ENCODE data around the gene TEC. TPM values are rescaled to one million over a fixed set of nuclear protein-coding genes. Genes with fewer than 3 reads are reported as not detected.
"Not testable (repeated sequence)": the region's sequence is repeated elsewhere in the genome, so short reads cannot be mapped to it uniquely, and the experiment has no call there.

The TEC gene
- total and polyA plus RNA-seq, 7 experiments from 2014 or later = 0.91 to 5.8 (median 2.5) TPM

DNA sequence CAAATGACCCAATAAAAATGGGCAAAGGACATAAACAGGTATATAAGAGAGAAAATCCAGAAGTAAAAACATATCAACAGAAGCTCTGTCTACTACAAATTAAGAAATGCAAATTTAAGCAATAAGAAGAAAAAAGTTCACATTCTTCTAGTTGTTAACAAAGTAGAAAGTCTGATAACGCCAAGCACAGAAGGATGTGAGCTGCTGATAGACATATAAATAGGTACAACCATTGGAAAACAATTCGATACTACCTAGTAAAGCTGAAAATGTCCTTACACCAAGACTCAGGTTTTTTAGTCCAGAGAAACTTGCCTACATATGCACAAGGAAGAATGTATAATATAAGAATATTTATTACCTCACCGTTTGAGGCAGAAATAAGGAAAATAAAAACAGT, 35.9 kb upstream of the TEC start:
- no peaks in the 10 kb centered on the region for H3K9me3 ChIP-seq (ENCODE audit: control insufficient read depth in 2 of 3, low read length in 3 of 3)
- ATAC-seq (no peak), DNase-seq (no peak)
- H3K27ac ChIP-seq (ENCODE audit: low read depth, low read length) = no peak overlapping the region
- H3K27me3 Mint-ChIP-seq = peaks cover 4 to 26% (median 15%) of the 10 kb centered on the region in 5 donors
- ChIA-PET POLR2A (no interaction called here), CTCF (no interaction called here)
- H3K27me3 ChIP-seq (ENCODE audit: control insufficient read depth in 2 of 2, insufficient read depth in 2 of 2, low read length in 2 of 2) = no peaks in the 10 kb centered on the region
- no peaks in the 10 kb centered on the region for H3K4me1 Mint-ChIP-seq
- no peaks in the 10 kb centered on the region for H3K36me3 Mint-ChIP-seq
- no peaks in the 10 kb centered on the region for H3K36me3 ChIP-seq (ENCODE audit: control insufficient read depth in 2 of 3, insufficient read depth in 3 of 3, low read length in 3 of 3)
- H3K4me3 Mint-ChIP-seq = no peak overlapping the region
- intact Hi-C loops (cut with micrococcal nuclease) = no loop called here
- no peaks in the 10 kb centered on the region for H3K4me1 ChIP-seq (ENCODE audit: control insufficient read depth in 2 of 2, insufficient read depth in 2 of 2, low read length in 2 of 2)
- H3K9me3 Mint-ChIP-seq = peaks cover 0 to 2% (median 0%) of the 10 kb centered on the region in 11 donors
- no peak overlapping the region for H3K4me3 ChIP-seq (ENCODE audit: low read length)
- H3K27ac Mint-ChIP-seq = no peak overlapping the region

DNA sequence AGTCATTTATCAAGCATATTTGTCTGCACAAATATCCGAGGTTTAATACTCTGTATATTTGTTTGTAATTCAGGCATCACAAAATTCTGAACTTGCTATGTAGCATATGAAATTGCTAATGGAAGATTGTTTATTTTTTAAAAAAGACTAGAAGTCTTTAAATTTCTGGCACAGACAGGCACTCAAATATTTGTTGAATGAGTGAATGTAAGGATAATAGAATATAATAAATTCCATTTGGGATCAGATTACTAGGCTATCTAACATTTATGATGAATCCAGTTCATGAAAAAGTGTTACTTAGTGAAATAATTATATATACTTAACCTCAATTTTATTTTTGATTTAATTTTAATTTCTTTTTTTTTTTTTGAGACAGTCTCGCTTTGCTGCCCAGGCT, 30.4 kb upstream of the TEC start:
- ATAC-seq = no peak
- Histone ChIP-seq H3K27ac (ENCODE audit: low read depth, low read length) (no peak overlapping the region), H3K4me3 (ENCODE audit: low read length) (no peak overlapping the region), H3K9me3 (ENCODE audit: control insufficient read depth in 2 of 3, low read length in 3 of 3) (no peaks in the 10 kb centered on the region), H3K4me1 (ENCODE audit: control insufficient read depth in 2 of 2, insufficient read depth in 2 of 2, low read length in 2 of 2) (peaks cover 0 to 7% of the 10 kb centered on the region in 2 donors), H3K36me3 (ENCODE audit: control insufficient read depth in 2 of 3, insufficient read depth in 3 of 3, low read length in 3 of 3) (no peaks in the 10 kb centered on the region), H3K27me3 (ENCODE audit: control insufficient read depth in 2 of 2, insufficient read depth in 2 of 2, low read length in 2 of 2) (no peaks in the 10 kb centered on the region)
- H3K27ac Mint-ChIP-seq = no peak overlapping the region
- ChIA-PET CTCF (no interaction called here), POLR2A (interaction anchor here (0.8 kb wide), 1 partner anchor 13 kb away, joined by 4 read pairs; no protein-coding TSS in a partner anchor)
- H3K4me3 Mint-ChIP-seq = no peak overlapping the region
- peaks cover 0 to 9% (median 0%) of the 10 kb centered on the region in 7 donors for H3K4me1 Mint-ChIP-seq
- H3K36me3 Mint-ChIP-seq = no peaks in the 10 kb centered on the region
- peaks cover 4 to 15% (median 10%) of the 10 kb centered on the region in 5 donors for H3K27me3 Mint-ChIP-seq
- peaks cover 0 to 2% (median 0%) of the 10 kb centered on the region in 11 donors for H3K9me3 Mint-ChIP-seq
- intact Hi-C loops (cut with micrococcal nuclease) = no loop called here
- DNase-seq = no peak

DNA sequence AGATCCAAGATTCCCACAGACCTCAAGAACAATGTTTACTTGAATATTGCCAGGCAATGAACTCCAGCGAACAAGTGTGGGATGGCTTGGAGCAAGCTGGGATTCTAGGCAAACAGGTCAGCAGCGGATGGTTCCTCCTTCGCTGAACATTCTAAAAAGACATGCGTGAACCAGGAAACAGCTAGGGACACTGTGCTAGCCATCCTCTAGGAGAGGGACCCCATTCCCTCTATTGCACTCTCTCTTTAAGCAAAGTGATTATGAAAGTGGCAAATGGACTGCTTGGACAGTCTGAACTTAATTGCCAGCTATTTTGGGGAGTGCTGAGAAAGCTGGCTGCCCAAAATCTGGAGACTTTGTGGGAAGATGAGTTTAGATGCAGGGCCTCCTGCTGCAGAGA, 29.9 kb upstream of the TEC start:
- peaks cover 0 to 9% (median 0%) of the 10 kb centered on the region in 7 donors for H3K4me1 Mint-ChIP-seq
- no peak overlapping the region for H3K4me3 ChIP-seq (ENCODE audit: low read length)
- peaks cover 0 to 7% of the 10 kb centered on the region in 2 donors for H3K4me1 ChIP-seq (ENCODE audit: control insufficient read depth in 2 of 2, insufficient read depth in 2 of 2, low read length in 2 of 2)
- no peaks in the 10 kb centered on the region for H3K27me3 ChIP-seq (ENCODE audit: control insufficient read depth in 2 of 2, insufficient read depth in 2 of 2, low read length in 2 of 2)
- H3K27me3 Mint-ChIP-seq = peaks cover 4 to 15% (median 7%) of the 10 kb centered on the region in 5 donors
- CTCF ChIA-PET = interaction anchor here (0.7 kb wide), 1 partner anchor 21 kb away, joined by 3 read pairs; no protein-coding TSS in a partner anchor
- H3K9me3 ChIP-seq (ENCODE audit: control insufficient read depth in 2 of 3, low read length in 3 of 3) = no peaks in the 10 kb centered on the region
- no peak overlapping the region for H3K4me3 Mint-ChIP-seq
- no peak overlapping the region for H3K27ac ChIP-seq (ENCODE audit: low read depth, low read length)
- H3K36me3 Mint-ChIP-seq = no peaks in the 10 kb centered on the region
- ATAC-seq = no peak
- H3K36me3 ChIP-seq (ENCODE audit: control insufficient read depth in 2 of 3, insufficient read depth in 3 of 3, low read length in 3 of 3) = no peaks in the 10 kb centered on the region
- H3K9me3 Mint-ChIP-seq = peaks cover 0 to 2% (median 0%) of the 10 kb centered on the region in 11 donors
- DNase-seq = no peak
- POLR2A ChIA-PET = no interaction called here
- H3K27ac Mint-ChIP-seq = no peak overlapping the region
- intact Hi-C loops (cut with micrococcal nuclease) = no loop called here

DNA sequence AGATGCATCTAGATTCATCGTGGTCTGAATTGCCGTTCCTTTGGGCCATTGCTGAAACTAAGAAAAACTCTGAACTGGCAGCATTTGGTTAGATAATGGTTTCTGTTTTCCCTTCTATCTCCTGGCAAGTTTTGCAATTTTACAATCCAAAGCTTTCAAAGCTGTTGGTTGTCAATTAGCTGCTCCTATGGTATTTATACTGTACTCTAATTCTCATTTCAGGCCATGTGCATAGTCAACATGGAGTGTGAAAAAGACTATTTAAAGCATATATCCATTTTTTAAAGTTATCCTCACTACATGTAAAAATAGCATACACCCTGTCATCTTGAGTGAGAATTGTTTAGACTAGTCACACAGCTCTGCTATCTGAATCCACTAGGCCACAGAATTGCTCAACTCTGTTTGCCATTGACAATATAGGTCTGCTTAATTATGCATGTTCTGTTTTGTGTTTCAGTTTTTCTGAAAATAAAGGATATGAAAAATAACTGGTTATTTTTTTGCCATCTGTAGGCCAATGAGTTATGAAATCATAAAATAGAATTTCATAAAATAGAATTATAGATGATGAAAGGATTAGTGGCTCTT, 27.7 kb upstream of the TEC start:
- Histone ChIP-seq H3K27me3 (ENCODE audit: control insufficient read depth in 2 of 2, insufficient read depth in 2 of 2, low read length in 2 of 2) (no peaks in the 10 kb centered on the region), H3K36me3 (ENCODE audit: control insufficient read depth in 2 of 3, insufficient read depth in 3 of 3, low read length in 3 of 3) (no peaks in the 10 kb centered on the region), H3K4me3 (ENCODE audit: low read length) (no peak overlapping the region), H3K4me1 (ENCODE audit: control insufficient read depth in 2 of 2, insufficient read depth in 2 of 2, low read length in 2 of 2) (peaks cover 0 to 7% of the 10 kb centered on the region in 2 donors), H3K27ac (ENCODE audit: low read depth, low read length) (no peak overlapping the region), H3K9me3 (ENCODE audit: control insufficient read depth in 2 of 3, low read length in 3 of 3) (no peaks in the 10 kb centered on the region)
- DNase-seq (no peak), ATAC-seq (no peak)
- Mint-ChIP-seq H3K9me3 (peaks cover 0 to 2% (median 0%) of the 10 kb centered on the region in 11 donors), H3K4me1 (peaks cover 0 to 9% (median 0%) of the 10 kb centered on the region in 7 donors), H3K36me3 (no peaks in the 10 kb centered on the region), H3K27ac (no peak overlapping the region), H3K27me3 (peaks cover 4 to 9% (median 4%) of the 10 kb centered on the region in 5 donors), H3K4me3 (no peak overlapping the region)
- CTCF ChIA-PET = no interaction called here
- POLR2A ChIA-PET = no interaction called here
- intact Hi-C loops (cut with micrococcal nuclease) = no loop called here

DNA sequence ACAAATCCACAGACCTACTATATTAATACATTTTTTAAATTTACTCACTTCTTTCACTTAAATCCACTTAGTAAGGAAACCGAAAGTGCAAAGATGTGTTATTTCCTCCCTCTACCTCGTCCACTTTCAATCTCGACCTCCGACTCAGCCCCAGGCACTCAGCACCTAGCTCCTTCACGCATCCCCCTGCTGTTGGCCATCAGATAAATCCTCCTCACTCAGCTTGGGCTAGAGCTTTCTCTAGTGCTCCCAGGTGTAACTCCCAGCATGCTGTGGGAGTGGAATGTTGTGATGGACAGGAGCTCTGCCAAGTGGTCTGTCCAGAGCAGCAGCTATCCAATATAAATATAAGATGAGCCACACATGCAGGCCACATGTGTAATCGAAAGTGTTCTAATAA, 26.7 kb upstream of the TEC start:
- Histone ChIP-seq H3K4me1 (ENCODE audit: control insufficient read depth in 2 of 2, insufficient read depth in 2 of 2, low read length in 2 of 2) (peaks cover 0 to 7% of the 10 kb centered on the region in 2 donors), H3K36me3 (ENCODE audit: control insufficient read depth in 2 of 3, insufficient read depth in 3 of 3, low read length in 3 of 3) (no peaks in the 10 kb centered on the region), H3K4me3 (ENCODE audit: low read length) (no peak overlapping the region), H3K27me3 (ENCODE audit: control insufficient read depth in 2 of 2, insufficient read depth in 2 of 2, low read length in 2 of 2) (no peaks in the 10 kb centered on the region), H3K27ac (ENCODE audit: low read depth, low read length) (no peak overlapping the region), H3K9me3 (ENCODE audit: control insufficient read depth in 2 of 3, low read length in 3 of 3) (no peaks in the 10 kb centered on the region)
- no peak for DNase-seq
- peaks cover 0 to 9% (median 0%) of the 10 kb centered on the region in 7 donors for H3K4me1 Mint-ChIP-seq
- H3K27ac Mint-ChIP-seq = peak overlapping the region in 1 of 9 donors; percentile 12
- ChIA-PET CTCF (no interaction called here), POLR2A (no interaction called here)
- peak; percentile 52 for ATAC-seq
- H3K9me3 Mint-ChIP-seq = peaks cover 0 to 2% (median 0%) of the 10 kb centered on the region in 11 donors
- intact Hi-C loops (cut with micrococcal nuclease) = no loop called here
- H3K4me3 Mint-ChIP-seq = no peak overlapping the region
- H3K36me3 Mint-ChIP-seq = no peaks in the 10 kb centered on the region
- H3K27me3 Mint-ChIP-seq = peaks cover 0 to 7% (median 0%) of the 10 kb centered on the region in 5 donors

DNA sequence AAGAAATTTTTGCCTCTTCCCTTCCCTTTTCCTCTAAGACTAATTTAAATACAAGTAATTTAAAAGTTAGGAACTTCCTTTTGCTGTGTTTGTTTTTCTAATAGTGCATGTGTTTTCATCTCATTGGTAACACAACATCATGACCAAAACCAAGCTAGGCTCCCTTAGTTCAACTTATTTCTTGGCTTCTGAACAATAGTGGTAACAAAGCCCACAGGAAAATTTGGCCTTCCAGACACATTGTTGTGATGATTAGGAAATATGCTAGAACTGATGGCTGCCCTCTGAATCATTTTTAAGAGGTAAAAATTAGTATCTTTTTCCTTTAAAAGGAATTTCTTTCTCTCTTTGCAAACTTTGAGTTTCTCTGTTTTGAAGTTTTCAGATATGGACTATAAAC, 25.5 kb upstream of the TEC start:
- POLR2A ChIA-PET = no interaction called here

DNA sequence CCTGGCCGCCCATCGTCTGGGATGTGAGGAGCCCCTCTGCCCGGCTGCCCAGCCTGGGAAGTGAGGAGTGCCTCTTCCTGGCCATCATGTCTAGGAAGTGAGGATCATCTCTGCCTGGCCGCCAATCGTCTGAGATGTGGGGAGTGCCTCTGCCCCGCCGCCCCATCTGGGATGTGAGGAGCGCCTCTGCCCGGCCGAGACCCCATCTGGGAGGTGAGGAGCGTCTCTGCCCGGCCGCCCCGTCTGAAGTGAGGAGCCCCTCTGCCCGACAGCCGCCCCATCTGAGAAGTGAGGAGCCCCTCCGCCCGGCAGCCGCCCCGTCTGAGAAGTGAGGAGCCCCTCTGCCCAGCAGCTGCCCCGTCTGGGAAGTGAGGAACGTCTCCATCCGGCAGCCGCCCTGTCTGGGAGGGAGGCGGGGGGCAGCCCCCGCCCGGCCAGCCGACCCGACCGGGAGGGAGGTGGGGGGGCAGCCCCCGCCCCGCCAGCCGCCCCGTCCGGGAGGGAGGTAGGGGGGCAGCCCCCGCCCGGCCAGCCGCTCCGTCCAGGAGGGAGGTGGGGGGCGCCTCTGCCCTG, 22.7 kb upstream of the TEC start:
- H3K36me3 ChIP-seq (ENCODE audit: control insufficient read depth in 2 of 3, insufficient read depth in 3 of 3, low read length in 3 of 3); CTCF ChIA-PET; H3K36me3 Mint-ChIP-seq; H3K27ac Mint-ChIP-seq; ATAC-seq; H3K9me3 ChIP-seq (ENCODE audit: control insufficient read depth in 2 of 3, low read length in 3 of 3); POLR2A ChIA-PET; H3K4me1 ChIP-seq (ENCODE audit: control insufficient read depth in 2 of 2, insufficient read depth in 2 of 2, low read length in 2 of 2); H3K4me1 Mint-ChIP-seq; H3K27ac ChIP-seq (ENCODE audit: low read depth, low read length); DNase-seq; H3K27me3 Mint-ChIP-seq; H3K4me3 ChIP-seq (ENCODE audit: low read length); intact Hi-C loops (cut with micrococcal nuclease); H3K4me3 Mint-ChIP-seq; H3K27me3 ChIP-seq (ENCODE audit: control insufficient read depth in 2 of 2, insufficient read depth in 2 of 2, low read length in 2 of 2): not testable (repeated sequence)
- peaks cover 0 to 12% (median 2%) of the 10 kb centered on the region in 11 donors for H3K9me3 Mint-ChIP-seq

More for the DNA sequence above, 25.5 kb upstream of the TEC start:
- no peaks in the 10 kb centered on the region for H3K36me3 ChIP-seq (ENCODE audit: control insufficient read depth in 2 of 3, insufficient read depth in 3 of 3, low read length in 3 of 3)
- no peak overlapping the region for H3K27ac ChIP-seq (ENCODE audit: low read depth, low read length)
- no peak for DNase-seq
- H3K4me3 Mint-ChIP-seq = no peak overlapping the region
- no peaks in the 10 kb centered on the region for H3K27me3 Mint-ChIP-seq
- no peak overlapping the region for H3K27ac Mint-ChIP-seq
- H3K4me1 ChIP-seq (ENCODE audit: control insufficient read depth in 2 of 2, insufficient read depth in 2 of 2, low read length in 2 of 2) = peaks cover 0 to 7% of the 10 kb centered on the region in 2 donors
- H3K36me3 Mint-ChIP-seq = no peaks in the 10 kb centered on the region
- peaks cover 0 to 9% (median 0%) of the 10 kb centered on the region in 7 donors for H3K4me1 Mint-ChIP-seq
- intact Hi-C loops (cut with micrococcal nuclease) = no loop called here
- no peak overlapping the region for H3K4me3 ChIP-seq (ENCODE audit: low read length)
- CTCF ChIA-PET = interaction anchor here (0.6 kb wide), 1 partner anchor 24 kb away, joined by 3 read pairs; no protein-coding TSS in a partner anchor
- H3K27me3 ChIP-seq (ENCODE audit: control insufficient read depth in 2 of 2, insufficient read depth in 2 of 2, low read length in 2 of 2) = no peaks in the 10 kb centered on the region
- no peaks in the 10 kb centered on the region for H3K9me3 ChIP-seq (ENCODE audit: control insufficient read depth in 2 of 3, low read length in 3 of 3)
- peaks cover 0 to 7% (median 0%) of the 10 kb centered on the region in 11 donors for H3K9me3 Mint-ChIP-seq
- no peak for ATAC-seq
